HG03521 (cell line): Measurements from ENCODE around the gene TXNDC16.

Experiments used
- ATAC-seq: cut with Tn5 transposase; IDR thresholded peaks from one replicate; pipeline ENCODE4 v1.9.1; 2021; ENCODE audit warnings: mild to moderate bottlenecking, moderate library complexity; ENCODE audit not compliant: unreplicated experiment

The TXNDC16 gene

DNA sequence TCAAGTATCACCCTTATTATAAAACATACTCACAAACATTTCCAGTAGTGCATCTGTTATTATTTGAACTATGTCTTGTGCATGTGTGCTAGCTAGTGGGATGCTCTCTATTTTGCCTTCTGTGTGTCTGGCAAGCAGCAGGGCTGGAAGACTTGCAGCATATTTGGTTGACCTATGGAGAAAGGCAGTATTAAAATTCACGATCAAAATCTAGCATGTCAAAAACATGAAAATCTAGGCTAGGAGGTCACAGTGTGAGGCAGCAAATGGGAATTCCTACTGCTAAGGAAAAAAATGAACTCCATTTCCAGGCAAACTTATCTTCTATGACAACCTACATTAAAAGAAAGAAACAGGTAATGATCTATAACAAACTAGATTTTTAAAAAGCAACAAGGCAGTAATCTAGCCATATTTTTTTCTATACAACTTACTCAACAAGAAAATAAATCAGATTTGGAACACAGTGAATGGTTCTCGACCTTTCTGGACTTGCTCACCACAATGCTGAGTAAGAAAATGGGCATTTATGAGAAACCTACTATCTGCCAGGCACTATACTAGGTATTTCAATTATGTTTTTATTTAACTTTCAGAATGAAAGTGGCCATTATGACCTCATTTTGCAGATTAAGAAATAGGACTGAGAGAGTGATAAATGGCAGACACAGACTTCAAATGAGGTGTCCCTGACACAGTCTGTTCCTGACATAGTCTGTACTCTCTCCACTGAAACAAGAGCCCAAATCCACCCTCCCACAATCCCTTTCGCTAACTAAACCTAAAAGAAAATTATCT lies 96.8 kb downstream of the TXNDC16 start:
- no peak for ATAC-seq

DNA sequence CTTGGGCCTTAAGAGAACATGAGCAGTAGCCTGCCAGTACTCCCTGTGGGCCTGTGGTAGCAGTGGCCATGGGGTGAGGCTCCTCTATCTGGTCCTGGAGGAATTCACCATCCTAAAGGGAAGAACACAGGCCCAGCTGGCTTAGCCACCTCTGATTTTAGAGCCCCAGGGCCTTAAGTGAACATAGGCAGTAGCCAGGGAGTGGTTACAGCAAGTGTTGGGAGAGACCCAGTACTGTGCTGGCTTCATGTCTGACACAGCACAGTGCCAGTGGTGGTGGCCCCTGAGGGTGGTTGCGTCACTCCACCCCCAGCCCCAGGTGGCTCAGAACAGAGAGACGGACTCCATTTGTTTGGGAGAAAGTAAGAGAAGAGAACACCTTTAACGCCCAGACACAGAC lies 105.1 kb downstream of the TXNDC16 start:
- ATAC-seq: no peak

DNA sequence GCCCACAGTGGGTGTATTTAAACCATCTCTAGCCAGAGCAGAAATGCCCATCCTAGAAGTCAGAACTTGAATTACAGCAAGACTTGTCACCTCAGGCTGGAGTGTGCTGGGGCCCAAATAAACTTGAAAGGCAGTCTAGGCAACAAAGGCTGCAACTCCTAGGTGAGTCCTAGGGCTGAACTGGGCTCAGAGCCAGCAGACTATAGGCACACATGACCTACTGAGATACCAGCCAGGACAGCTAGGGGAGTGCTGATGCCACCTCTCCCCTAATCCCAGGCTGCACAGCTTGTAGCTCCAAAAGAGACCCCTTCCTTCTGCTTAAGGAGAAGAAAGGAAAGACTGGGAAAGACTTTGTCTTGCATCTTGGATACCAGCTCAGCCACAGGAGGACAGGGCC lies 106.0 kb downstream of the TXNDC16 start:
- no peak for ATAC-seq

DNA sequence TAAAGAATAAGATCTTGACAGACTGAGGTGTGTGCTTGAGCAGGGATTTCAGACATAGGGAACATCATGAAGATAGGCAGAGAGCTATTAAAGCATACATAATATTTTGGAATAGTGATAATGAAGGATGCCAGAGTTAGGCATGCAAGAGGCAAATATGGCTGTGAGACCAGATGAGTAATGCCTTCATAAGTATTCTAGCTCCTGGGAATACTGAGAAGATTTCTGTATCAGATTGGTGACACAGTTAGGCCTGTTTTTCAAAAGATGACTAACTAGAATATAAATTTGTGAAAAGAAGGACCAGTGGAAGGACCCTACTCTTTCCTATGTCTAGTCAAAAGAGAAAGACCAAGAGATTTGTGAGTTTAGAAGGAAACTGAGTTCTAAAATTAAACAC lies 108.8 kb downstream of the TXNDC16 start:
- no peak for ATAC-seq

DNA sequence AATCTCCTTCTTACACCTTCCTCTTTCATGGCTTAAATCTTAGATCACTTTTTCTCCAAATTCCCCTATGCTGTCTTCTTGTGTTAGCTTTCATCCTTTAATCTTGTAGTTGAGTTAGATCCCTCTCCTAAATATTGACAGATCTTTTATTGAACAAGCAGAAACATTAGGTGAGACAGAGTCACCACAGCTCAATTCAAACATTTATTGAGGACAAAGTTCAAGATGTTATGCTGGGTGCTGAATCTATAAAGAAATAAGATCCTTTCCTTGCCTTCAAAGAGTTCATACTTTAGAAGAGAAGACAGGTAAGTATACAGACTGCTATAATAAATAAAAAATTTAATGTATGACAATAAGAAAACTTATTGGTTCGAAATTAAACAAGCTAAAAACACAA lies 109.7 kb downstream of the TXNDC16 start:
- no peak for ATAC-seq

DNA sequence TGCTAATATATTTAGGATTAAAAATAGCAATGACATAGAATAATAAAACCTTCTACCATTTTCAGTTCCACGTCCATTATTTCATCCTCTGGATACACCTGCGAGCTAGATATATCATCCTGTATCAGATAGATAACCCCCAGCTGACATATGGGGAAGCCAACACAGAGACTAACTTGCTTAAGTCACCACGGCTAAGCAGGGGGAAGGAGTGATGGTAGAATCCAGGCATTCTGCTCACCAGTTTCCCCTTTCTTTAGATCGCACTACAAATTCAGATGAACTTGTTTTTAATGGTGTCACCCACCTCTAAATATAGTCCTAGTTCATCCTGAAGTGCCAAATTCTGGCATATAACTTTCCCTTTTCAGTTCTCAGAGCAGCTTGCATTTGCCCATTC lies 110.1 kb downstream of the TXNDC16 start:
- ATAC-seq: no peak

DNA sequence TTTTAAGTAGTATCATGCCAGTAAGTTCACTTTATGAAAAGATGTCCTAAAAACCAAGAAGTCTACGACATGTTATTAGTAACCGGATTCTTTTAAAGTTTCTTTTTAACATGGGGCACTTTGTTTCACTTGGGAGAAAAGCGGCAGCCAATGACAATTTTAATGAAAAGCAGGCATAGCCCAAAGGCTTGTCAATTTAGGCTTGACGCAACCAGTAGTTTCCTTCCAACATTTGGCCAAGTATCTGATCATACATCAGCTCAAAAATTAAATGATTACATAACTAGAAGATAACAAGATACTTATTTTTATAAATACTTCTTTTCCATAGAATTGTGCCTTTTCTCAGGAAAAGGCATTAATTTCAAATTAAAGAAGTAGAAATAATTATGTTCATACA lies 112.8 kb downstream of the TXNDC16 start:
- ATAC-seq: no peak

DNA sequence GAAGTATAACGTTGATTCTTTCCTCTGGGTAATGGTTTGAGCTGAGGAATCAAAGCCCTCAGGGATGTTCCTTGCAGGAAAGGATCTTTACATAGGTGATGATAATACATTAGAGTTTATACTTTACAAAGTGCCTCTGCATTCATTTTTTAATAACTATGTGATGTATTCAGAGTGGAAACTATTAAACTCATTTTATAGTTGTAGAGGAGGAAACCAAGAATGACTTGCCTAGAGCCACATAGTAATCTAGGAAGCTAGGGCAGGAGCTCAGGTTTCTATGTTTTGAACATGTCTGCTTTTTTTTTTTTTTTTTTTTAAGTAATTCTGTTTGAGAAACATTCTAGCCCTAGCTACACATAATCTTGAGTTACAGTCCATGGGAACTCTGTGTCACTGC lies 117.3 kb downstream of the TXNDC16 start:
- no peak for ATAC-seq

DNA sequence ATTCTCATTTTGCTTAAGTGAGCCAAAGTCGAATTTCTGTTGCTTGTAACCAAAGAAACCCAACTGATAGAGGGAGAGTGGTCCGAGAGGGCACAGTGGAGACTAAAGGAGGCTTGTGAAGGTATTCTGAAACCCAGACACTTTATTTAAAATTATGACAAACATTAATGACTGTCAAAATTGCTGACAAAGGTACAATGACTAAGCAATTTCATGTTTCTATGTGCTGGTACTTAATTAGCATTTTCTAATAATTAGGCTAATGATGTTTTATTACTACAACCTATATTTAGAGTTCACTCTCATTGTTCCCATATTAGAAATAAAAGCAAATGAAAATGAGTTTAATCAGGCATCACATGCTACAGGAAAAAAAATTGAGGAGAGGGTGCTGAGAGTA lies 121.8 kb downstream of the TXNDC16 start:
- no peak for ATAC-seq

DNA sequence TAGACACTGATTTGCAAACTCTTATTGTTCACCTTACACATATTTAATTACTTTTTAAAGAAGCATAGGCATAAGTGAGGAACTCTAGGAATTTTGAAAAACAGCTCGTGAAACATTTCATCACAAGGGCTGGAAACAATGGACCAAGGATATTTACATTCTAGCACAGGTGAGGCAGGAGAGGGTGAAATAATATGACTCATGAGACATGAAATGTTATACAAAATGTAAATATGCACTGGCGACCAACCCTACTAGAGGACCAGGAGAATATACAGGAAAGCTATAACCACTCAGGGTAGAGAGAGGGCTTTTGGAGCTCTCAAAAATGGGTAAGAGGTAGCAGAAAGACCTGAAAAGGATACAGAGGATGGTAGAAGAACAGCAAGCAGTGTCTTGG lies 122.9 kb downstream of the TXNDC16 start:
- no peak for ATAC-seq

DNA sequence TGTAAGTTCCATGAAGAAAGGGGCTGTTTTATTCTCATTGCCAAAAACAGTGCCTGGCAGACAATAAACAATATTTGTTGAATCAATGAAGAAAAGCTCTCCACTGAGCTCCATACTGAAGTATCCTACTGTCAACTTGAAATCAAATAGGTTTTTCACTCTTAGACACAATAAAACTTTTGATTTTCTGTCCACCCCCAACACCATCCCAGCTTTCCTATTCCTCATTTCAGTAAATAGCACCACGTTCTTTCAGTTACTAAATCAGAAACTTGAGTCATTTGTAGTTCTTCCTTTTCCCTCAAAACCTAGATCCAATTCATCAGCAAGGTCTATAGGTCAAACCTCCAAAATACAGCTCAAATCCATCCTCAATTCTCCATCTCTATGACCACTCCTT lies 124.8 kb downstream of the TXNDC16 start:
- ATAC-seq: no peak

DNA sequence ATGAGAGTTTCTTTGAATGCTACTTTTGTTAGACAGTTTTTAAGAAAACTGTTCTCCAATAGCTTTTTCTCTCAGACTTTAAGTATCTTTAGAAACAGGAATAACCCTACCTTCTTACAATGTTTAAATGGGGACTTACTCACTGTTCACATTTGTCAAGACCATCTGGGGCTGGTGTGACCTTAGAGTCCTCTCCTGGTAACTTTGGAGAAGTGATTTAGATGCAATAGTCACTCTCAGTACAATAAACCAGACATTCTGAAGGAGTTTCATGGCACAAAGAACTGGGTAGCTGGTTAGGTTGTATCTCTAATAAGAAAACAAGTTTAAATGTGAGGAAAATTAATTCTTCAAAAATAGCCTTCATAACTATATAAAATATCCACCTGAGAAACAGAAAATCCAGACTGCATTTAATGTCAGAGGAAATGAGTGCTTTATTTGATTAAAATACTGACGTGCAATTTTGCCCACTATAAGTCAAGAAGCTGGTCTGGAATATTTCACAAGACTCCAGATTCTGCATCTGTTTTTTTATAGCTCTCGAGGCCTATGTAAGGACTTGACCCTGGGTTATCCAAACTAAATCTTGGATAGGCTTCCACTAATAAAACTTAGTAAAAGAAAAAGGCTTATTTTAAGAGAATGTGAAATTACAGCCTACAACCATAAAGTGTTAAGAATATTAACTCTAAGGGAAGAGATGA lies 129.5 kb downstream of the TXNDC16 start:
- ATAC-seq: no peak

DNA sequence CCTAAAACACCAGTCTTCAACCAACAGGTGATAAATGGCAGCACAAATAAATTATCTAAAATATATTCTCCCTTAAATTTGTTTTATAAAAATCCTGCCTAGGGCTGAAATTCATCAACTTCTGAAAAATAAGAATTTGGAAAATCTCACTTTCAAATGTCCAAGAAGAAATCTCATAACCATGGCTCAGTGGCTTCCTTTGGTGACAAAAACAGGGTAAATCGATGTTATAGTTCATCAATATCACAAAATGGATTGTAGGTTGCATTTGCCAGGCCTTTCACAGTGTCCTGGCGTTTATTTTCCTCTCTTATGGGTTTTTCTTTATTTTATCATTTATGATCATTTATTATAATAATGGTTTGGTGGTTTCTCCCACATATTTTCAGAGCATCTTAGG lies 135.2 kb downstream of the TXNDC16 start:
- ATAC-seq: no peak

DNA sequence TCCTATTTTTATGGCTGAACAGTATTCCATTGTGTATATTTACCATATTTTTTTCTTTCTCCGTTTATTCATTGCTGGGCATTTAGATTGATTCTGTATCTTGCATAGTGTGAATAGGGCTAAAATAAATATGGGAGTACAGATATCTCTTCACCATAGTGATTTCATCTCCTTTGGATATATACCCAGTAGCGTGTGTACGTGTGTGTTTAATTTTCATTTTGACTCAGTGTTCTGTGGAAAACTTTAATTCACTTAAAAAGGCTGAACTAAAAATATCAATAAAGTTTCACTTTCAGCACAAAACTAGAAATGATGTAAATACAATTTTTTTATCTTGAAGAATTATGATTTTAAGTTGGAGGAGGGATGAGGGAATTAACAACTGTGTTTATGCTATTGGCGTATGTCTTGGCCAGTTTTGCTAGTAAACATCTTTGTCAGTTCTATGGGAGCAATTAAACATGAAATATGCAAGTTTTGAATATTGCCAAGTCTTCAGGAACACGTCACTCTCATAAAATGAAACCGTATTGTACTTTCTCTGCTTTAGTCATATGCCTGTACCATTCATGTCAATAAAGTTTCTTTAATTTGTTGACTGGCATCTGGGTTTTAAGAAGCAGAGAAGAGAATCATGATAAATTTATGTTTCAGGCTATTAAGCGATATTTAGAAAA lies 138.4 kb downstream of the TXNDC16 start:
- ATAC-seq: no peak

DNA sequence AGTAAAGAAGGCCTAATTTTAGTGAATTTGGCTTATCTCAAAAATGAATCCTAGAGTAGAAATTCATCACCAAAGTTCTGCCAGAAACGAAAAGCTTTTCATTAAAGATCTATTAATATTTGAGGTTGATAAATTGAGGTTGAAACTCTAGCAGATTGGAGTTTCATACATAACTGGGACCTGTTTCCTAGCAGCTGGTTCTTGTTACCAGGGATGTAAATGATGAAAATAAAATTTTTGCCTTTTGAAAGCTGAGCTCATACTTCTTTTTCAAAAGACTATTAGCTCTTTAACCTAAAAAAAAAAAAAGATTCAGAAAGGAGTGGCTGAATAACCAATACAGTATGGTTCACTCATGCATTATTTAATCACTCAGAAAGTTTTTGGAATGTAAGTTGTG lies 139.9 kb downstream of the TXNDC16 start:
- no peak for ATAC-seq

DNA sequence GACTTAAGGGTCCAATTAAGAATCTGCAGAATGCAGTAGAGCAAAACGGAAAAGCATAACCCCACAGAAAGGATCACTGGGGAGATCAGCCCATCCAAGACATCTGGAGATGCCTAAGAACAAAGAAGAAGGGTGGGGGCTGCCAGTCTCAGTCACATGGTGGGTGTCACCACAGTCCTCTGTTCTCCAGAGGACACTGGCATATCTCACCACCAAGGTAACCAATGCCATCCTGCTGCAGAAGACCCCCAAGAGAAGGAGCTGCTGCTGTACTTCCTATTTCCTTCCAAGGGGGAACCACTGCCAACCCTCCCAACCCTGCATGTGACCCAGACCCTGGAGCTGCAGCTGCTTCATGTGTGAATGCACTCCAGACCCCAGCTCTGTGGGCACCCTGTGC lies 147.0 kb downstream of the TXNDC16 start:
- ATAC-seq: no peak

DNA sequence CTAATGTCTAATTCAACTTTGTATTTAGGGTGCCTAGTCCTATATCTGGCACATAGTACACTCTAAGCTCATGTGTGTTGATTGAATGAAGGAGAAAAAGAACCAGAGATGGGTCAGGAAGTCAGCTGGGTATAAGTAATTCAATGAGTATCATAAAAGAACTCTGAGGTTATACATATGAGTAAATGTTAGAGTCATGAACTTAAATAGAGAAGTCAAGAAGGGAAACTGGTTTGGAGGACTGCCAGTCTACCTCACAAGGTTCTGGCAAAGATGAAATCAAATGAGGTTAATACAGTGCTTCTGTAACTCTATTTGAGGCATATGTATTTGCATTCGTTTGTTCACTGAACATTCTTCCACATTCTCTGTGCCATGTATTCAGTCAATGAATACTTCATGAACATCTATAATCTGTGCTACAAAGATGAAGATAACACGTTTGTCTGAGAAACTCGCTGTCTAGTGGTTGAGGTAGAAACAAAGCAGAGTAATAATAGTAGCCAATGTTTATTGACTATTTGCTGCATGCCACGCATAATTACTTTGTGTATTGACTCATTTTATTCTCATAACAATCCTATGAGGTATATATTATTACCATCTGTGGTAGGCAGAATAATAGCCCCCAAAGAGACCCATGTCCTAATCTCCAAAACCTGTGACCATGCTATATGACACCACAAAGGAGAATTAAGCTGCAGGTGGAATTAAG lies 149.3 kb downstream of the TXNDC16 start:
- peak; percentile 69 for ATAC-seq

DNA sequence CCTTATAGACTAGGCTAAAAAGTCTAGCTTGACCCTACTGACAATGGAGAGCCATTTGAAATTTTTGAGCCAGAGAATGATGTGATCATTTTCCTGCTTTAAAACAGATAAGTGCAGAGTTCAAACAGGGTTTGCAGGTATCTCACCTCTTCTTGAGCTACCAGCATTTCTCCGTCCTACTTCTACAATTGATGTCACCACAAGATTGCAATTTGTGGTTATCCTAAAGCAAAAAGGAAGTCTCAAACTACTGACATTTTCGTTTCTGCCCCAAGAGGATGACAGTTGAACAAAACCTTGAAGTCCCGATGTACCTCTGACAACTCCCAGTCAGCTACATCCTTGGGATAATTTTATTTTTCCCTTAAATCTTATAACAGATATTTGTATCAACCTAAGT lies 151.5 kb downstream of the TXNDC16 start:
- no peak for ATAC-seq

DNA sequence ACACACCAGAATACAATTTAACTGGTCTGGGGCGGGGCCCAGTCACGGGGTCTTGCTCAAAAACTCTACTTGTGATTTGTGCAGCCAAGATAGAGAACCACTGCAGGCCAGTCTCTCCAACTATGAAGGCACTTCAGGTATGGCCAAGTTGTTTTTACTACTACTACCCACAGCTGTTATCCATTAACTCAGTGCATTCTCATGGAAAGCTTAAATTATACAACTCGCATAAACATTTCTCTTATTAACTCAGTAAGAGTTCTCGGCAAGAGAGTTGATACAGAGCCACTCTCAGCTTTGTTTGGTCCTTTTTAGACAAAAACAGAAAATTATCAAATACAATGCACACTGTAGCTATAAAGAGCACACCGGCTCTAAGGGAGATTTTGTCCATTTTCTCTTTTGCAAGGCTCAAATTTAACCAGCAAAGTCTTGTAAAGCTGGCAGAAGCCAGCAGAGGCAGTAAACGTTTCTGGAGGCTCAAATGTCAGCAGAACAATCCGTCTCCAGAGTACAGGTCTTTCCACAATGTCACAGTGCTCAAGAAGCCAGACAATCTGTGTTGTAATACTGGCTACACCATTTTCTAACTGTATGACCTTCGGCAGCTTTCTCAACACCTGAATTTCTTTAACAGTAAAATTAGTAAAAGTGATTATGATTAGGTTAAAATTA lies 152.2 kb downstream of the TXNDC16 start:
- no peak for ATAC-seq

DNA sequence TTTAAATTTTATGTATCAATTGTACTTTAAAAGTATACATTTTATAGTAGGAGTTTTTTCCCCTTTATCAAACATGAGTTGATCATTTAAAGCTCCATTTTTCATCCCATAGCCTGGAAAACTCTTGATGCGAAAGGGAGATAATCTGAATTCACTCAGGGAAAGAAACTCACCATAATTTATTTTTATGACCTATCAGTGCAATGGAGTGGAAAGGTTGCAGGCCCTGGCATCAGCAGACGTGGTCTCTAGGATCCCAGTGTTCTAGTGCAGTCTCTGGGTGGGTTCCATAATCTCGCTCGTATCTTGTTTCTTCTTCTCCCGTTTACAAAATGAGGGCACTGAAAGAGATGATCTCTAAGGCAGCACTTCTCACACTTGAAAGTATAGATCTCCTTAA lies 153.2 kb downstream of the TXNDC16 start:
- no peak for ATAC-seq

DNA sequence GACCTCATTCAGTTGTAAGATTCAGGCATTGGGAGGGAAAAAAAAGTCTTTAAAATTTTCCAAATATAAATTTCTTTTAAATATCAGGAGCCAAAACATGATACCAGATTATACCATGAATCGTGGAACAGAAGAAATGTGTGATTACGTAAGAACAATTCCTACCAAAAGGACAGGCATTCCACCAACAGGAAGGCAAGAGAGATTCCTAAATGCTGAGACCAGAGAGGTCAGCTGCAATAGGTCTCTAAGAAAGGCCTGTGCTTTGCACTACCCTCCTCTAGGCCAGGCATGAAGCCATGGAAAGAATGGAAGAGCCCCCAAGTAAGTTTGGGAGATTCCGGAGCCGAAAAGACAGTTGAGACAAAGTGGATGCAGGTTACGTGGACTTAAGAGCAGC lies 154.5 kb downstream of the TXNDC16 start:
- ATAC-seq: no peak
